Keratinocyte (primary cell): ENCODE results near the gene TMEM45A. TPM values are rescaled to one million over a fixed set of nuclear protein-coding genes. Genes with fewer than 3 reads are reported as not detected.

Experiments used
- DNase-seq: peaks from one replicate; pipeline ENCODE4 v3.0.0-alpha.2; 2011; ENCODE audit warnings: low read depth, missing footprints, low spot score
- FAIRE-seq: peaks from 2 replicates; lab custom pipeline; 2011; peaks lifted over from hg19 to GRCh38; lab: Jason Lieb, UNC
- H2AFZ ChIP-seq: 2 replicates; pipeline ENCODE4 v1.6.0; 2012; ENCODE audit warnings: low read length, control low read depth, inconsistent platforms; ENCODE audit not compliant: control insufficient read depth
- H3K27ac ChIP-seq: 2 replicates; pipeline ENCODE4 v1.5.1; 2011; ENCODE audit warnings: low read length; ENCODE audit not compliant: control insufficient read depth, insufficient read depth
- H3K27me3 ChIP-seq: 3 replicates; pipeline ENCODE4 v1.6.0; 2011; ENCODE audit warnings: low read length; ENCODE audit not compliant: control insufficient read depth, insufficient read depth; ENCODE audit errors: extremely low read depth
- H3K36me3 ChIP-seq, 2 experiments: 2 replicates in 1 of 2; 3 replicates in 1 of 2; pipeline ENCODE4 v1.5.1; 2011; ENCODE audit warnings: low read length in 2 of 2, mild to moderate bottlenecking in 1 of 2; ENCODE audit not compliant: control insufficient read depth in 2 of 2, insufficient read depth in 2 of 2; ENCODE audit errors: extremely low read depth in 1 of 2
- H3K4me1 ChIP-seq: 3 replicates; pipeline ENCODE4 v1.5.1; 2011; ENCODE audit warnings: low read length; ENCODE audit not compliant: control insufficient read depth, insufficient read depth; ENCODE audit errors: extremely low read depth
- H3K4me2 ChIP-seq: 3 replicates; pipeline ENCODE4 v1.6.0; 2011; ENCODE audit warnings: low read depth, low read length; ENCODE audit not compliant: control insufficient read depth, insufficient read depth; ENCODE audit errors: extremely low read depth
- H3K4me3 ChIP-seq, 3 experiments: fragments of 200-600 bp in 1 of 3; sonication (generic) in 1 of 3; 2 replicates in 2 of 3; 3 replicates in 1 of 3; pipeline ENCODE4 v1.5.1; 2011 to 2016; ENCODE audit warnings: low read length in 3 of 3, mild to moderate bottlenecking in 3 of 3, control low read depth in 2 of 3, inconsistent platforms in 1 of 3, low read depth in 1 of 3, mixed read lengths in 1 of 3, mixed run types in 1 of 3, moderate library complexity in 1 of 3; ENCODE audit not compliant: control insufficient read depth in 2 of 3, insufficient read depth in 2 of 3; ENCODE audit errors: extremely low read depth in 1 of 3
- H3K79me2 ChIP-seq: 2 replicates; pipeline ENCODE4 v1.6.0; 2012; ENCODE audit warnings: low read length; ENCODE audit not compliant: control insufficient read depth, insufficient read depth
- H3K9ac ChIP-seq: 3 replicates; pipeline ENCODE4 v1.6.0; 2011; ENCODE audit warnings: low read length; ENCODE audit not compliant: control insufficient read depth, insufficient read depth; ENCODE audit errors: extremely low read depth
- H3K9me1 ChIP-seq: 3 replicates; pipeline ENCODE4 v1.6.0; 2011; ENCODE audit warnings: low read length; ENCODE audit not compliant: control insufficient read depth, insufficient read depth; ENCODE audit errors: extremely low read depth
- H3K9me3 ChIP-seq: 2 replicates; pipeline ENCODE4 v1.5.1; 2012; ENCODE audit warnings: low read depth, low read length; ENCODE audit not compliant: control insufficient read depth
- H4K20me1 ChIP-seq: 3 replicates; pipeline ENCODE4 v1.6.0; 2011; ENCODE audit warnings: low read length; ENCODE audit not compliant: control insufficient read depth, insufficient read depth; ENCODE audit errors: extremely low read depth
- CTCF ChIP-seq, 3 experiments: IDR thresholded peaks in 1 of 3; conservative IDR thresholded peaks in 1 of 3; optimal IDR thresholded peaks in 1 of 3; 2 replicates in 2 of 3; 3 replicates in 1 of 3; pipeline versions ENCODE3 to v1.5.1; 2011; ENCODE audit warnings: low read length in 3 of 3, mild to moderate bottlenecking in 3 of 3, moderate library complexity in 2 of 3, control low read depth in 1 of 3, inconsistent platforms in 1 of 3; ENCODE audit not compliant: insufficient read depth in 2 of 3; ENCODE audit errors: extremely low read depth in 1 of 3
- EZH2 ChIP-seq: IDR thresholded peaks from one replicate; pipeline ENCODE4 v1.6.1; 2012; ENCODE audit warnings: inconsistent platforms, mild to moderate bottlenecking, low read length, moderate library complexity
- dilution Hi-C: fragments of 300-500 bp; cut with MboI; formaldehyde crosslinking; loops from one replicate; pipeline ENCODE4 v1.7.0; 2020; ENCODE audit warnings: low sequenced_read_pairs; ENCODE audit not compliant: extremely low pct_ligation_motif_present
- polyA plus RNA-seq, 5 experiments: library from polyadenylated mRNA; depleted of rRNA in 3 of 5; stranded (reverse) in 3 of 5; stranded (forward) in 1 of 5; unstranded in 1 of 5; fragments of >200 nt; gene quantifications; 1 replicate in 1 of 5; 2 replicates in 3 of 5; 3 replicates in 1 of 5; pipeline versions ENCODE4 v1.2.1 to v1.2.3, GENCODE V29; 2011 to 2012; ENCODE audit warnings: missing spikeins in 2 of 5, low read depth in 1 of 5, low replicate concordance in 1 of 5

The TMEM45A gene
- polyA plus RNA-seq, 1 donor (not counting 4 experiments of a cell fraction or from before 2014, with no cell fraction given): 57.2 TPM

- H3K9me1 ChIP-seq: no peaks in the 10 kb centered on the region
- no peaks in the 10 kb centered on the region for H3K27me3 ChIP-seq
- dilution Hi-C loops: no loop called here
- H3K79me2 ChIP-seq: no peaks in the 10 kb centered on the region
- H2AFZ ChIP-seq: no peak overlapping the region
- no peaks in the 10 kb centered on the region for H3K4me1 ChIP-seq
- H3K4me2 ChIP-seq: no peak overlapping the region
- TF ChIP-seq EZH2 (no peak), CTCF (optimal IDR thresholded peaks at IDR 0.05 in 1 of 3, IDR thresholded peaks at IDR 0.05 in 1 of 3, conservative IDR thresholded peaks at IDR 0.05 in 1 of 3; ENCODE audit: extremely low read depth in 1 of 3, insufficient read depth in 2 of 3, low read length in 3 of 3) (no peak)
- no peaks in the 10 kb centered on the region for H3K9me3 ChIP-seq
- no peak overlapping the region for H3K9ac ChIP-seq
- DNase-seq (no peak), FAIRE-seq (no peak)
- no peak overlapping the region for H3K27ac ChIP-seq
- H3K36me3 ChIP-seq: no peaks in the 10 kb centered on the region
- H4K20me1 ChIP-seq: no peaks in the 10 kb centered on the region
- no peak overlapping the region for H3K4me3 ChIP-seq
Observed at GRCh38 chr3:100588251-100588650, 95.8 kb downstream of the TMEM45A start.

- H3K4me3 ChIP-seq: no peak overlapping the region
- no peak overlapping the region for H3K27ac ChIP-seq
- peak overlapping the region; percentile 37 for H3K4me2 ChIP-seq
- no peaks in the 10 kb centered on the region for H3K27me3 ChIP-seq
- no peaks in the 10 kb centered on the region for H3K4me1 ChIP-seq
- H3K9me3 ChIP-seq: no peaks in the 10 kb centered on the region
- TF ChIP-seq EZH2: no peak
- peak; percentile 72 to 84 (median 77) for TF ChIP-seq CTCF (optimal IDR thresholded peaks at IDR 0.05 in 1 of 3, IDR thresholded peaks at IDR 0.05 in 1 of 3, conservative IDR thresholded peaks at IDR 0.05 in 1 of 3; ENCODE audit: extremely low read depth in 1 of 3, insufficient read depth in 2 of 3, low read length in 3 of 3)
- dilution Hi-C loops: no loop called here
- no peak overlapping the region for H3K9ac ChIP-seq
- no peaks in the 10 kb centered on the region for H3K36me3 ChIP-seq
- H3K79me2 ChIP-seq: no peaks in the 10 kb centered on the region
- H4K20me1 ChIP-seq: no peaks in the 10 kb centered on the region
- FAIRE-seq (peak; percentile 85), DNase-seq (peak; percentile 35)
- H3K9me1 ChIP-seq: no peaks in the 10 kb centered on the region
- peak overlapping the region; percentile 44 for H2AFZ ChIP-seq
Observed at GRCh38 chr3:100590114-100590839, 97.9 kb downstream of the TMEM45A start.
